Measurements from ENCODE around the gene SDK1.

GRCh38 chr7:3884543-3884942 is 583.5 kb downstream of the SDK1 start:
- TF ChIP-seq CTCF (conservative IDR thresholded peaks at IDR 0.05) (no peak), ZFX (IDR thresholded peaks at IDR 0.05) (no peak)
